GM18868 (cell line): ENCODE results near the gene SLC38A11.

Source experiments
- ATAC-seq: cut with Tn5 transposase; IDR thresholded peaks from one replicate; pipeline ENCODE4 v1.9.1; 2021; ENCODE audit warnings: mild to moderate bottlenecking, moderate library complexity; ENCODE audit not compliant: unreplicated experiment

The SLC38A11 gene

GRCh38 chr2:164917296-164917903 lies 37.9 kb downstream of the SLC38A11 start:
- ATAC-seq, result no peak

- no peak for ATAC-seq
Observed at GRCh38 chr2:164915566-164915965, 39.8 kb downstream of the SLC38A11 start.

- ATAC-seq, result no peak
Observed at GRCh38 chr2:164913640-164914350, 41.5 kb downstream of the SLC38A11 start.

GRCh38 chr2:164913011-164913410 lies 42.3 kb downstream of the SLC38A11 start:
- ATAC-seq, result no peak

- ATAC-seq, result no peak
Observed at GRCh38 chr2:164911832-164912231, 43.5 kb downstream of the SLC38A11 start.

GRCh38 chr2:164910101-164910899 lies 45.0 kb downstream of the SLC38A11 start:
- peak; percentile 84 for ATAC-seq

- no peak for ATAC-seq
Observed at GRCh38 chr2:164906947-164907346, 48.4 kb downstream of the SLC38A11 start.

- no peak for ATAC-seq
Observed at GRCh38 chr2:164905307-164905706, 50.0 kb downstream of the SLC38A11 start.

GRCh38 chr2:164903951-164904350 lies 51.4 kb downstream of the SLC38A11 start:
- no peak for ATAC-seq

GRCh38 chr2:164903204-164903603 lies 52.1 kb downstream of the SLC38A11 start:
- no peak for ATAC-seq

GRCh38 chr2:164899121-164899520 lies 56.2 kb downstream of the SLC38A11 start:
- ATAC-seq, result no peak

GRCh38 chr2:164898475-164898874 lies 56.9 kb downstream of the SLC38A11 start:
- ATAC-seq, result no peak

GRCh38 chr2:164897469-164898260 lies 57.7 kb downstream of the SLC38A11 start:
- no peak for ATAC-seq

GRCh38 chr2:164896634-164897355 lies 58.5 kb downstream of the SLC38A11 start:
- ATAC-seq, result peak; percentile 100

- no peak for ATAC-seq
Observed at GRCh38 chr2:164896226-164896625, 59.1 kb downstream of the SLC38A11 start.

GRCh38 chr2:164891460-164891859 lies 63.9 kb downstream of the SLC38A11 start:
- ATAC-seq, result no peak

GRCh38 chr2:164890544-164890943 lies 64.8 kb downstream of the SLC38A11 start:
- no peak for ATAC-seq

- ATAC-seq, result no peak
Observed at GRCh38 chr2:164888592-164888991, 66.7 kb downstream of the SLC38A11 start.

- no peak for ATAC-seq
Observed at GRCh38 chr2:164887434-164888144, 67.7 kb downstream of the SLC38A11 start.

GRCh38 chr2:164882276-164882675 lies 73.0 kb downstream of the SLC38A11 start:
- ATAC-seq, result no peak
